GM12878 (cell line): ENCODE results near the gene TESK2. TPM values are rescaled to one million over a fixed set of nuclear protein-coding genes. Genes with fewer than 3 reads are reported as not detected.

ENCODE experiments used
- ATAC-seq: fragments of 200-7000 bp; cut with Tn5 transposase; 3 replicates; pipeline ENCODE4 v1.9.1; 2020; ENCODE audit warnings: mild to moderate bottlenecking, moderate library complexity
- BruUV-seq: library from RNA; stranded (reverse); fragments of 400-500 nt; replicated peaks from 2 replicates; lab custom pipeline; 2021; lab: Mats Ljungman, UMichigan
- CTCF ChIA-PET: fragments of 300-600 bp; sonication (Branson Sonifier 250); formaldehyde crosslinking; extraction: SDS; loops from one replicate; lab custom pipeline; 2021; ENCODE audit warnings: inconsistent platforms; lab: Yijun Ruan, JAX
- POLR2A ChIA-PET: fragments of 350-600 bp; formaldehyde crosslinking; extraction: SDS; loops from one replicate; lab custom pipeline; 2021; ENCODE audit warnings: inconsistent platforms; lab: Charles Lee
- RAD21 ChIA-PET: fragments of 300-600 bp; sonication (Branson Sonifier 250); formaldehyde crosslinking; loops from one replicate; lab custom pipeline; 2023; ENCODE audit warnings: antibody characterized with exemption; ENCODE audit not compliant: unreplicated experiment; lab: Charles Lee
- SMC1A ChIA-PET: fragments of 300-600 bp; sonication (Branson Sonifier 250); formaldehyde crosslinking; loops from one replicate; lab custom pipeline; 2023; ENCODE audit not compliant: unreplicated experiment, uncharacterized antibody; lab: Charles Lee
- DNase-seq: peaks from one replicate; pipeline ENCODE4 v3.0.0-alpha.2; 2011; ENCODE audit warnings: low read depth, low spot score
- FAIRE-seq: peaks from 3 replicates; lab custom pipeline; 2011; peaks lifted over from hg19 to GRCh38; lab: Jason Lieb, UNC
- H2AFZ ChIP-seq: 2 replicates; pipeline ENCODE4 v1.6.0; 2011; ENCODE audit warnings: low read depth, low read length, control low read depth; ENCODE audit not compliant: control insufficient read depth
- H3K27ac ChIP-seq: 2 replicates; pipeline ENCODE4 v1.5.1; 2011; ENCODE audit warnings: control low read depth; ENCODE audit not compliant: control insufficient read depth, insufficient read depth
- H3K27me3 ChIP-seq, 2 experiments: replicated peaks in 1 of 2; 2 replicates each; pipeline versions ENCODE4 v1.6.0 to v1.6.1; 2011; ENCODE audit warnings: low read length in 1 of 2; ENCODE audit not compliant: control insufficient read depth in 2 of 2, insufficient read depth in 2 of 2
- H3K36me3 ChIP-seq, 2 experiments: 2 replicates each; pipeline ENCODE4 v1.5.1; 2011; ENCODE audit warnings: low read length in 1 of 2; ENCODE audit not compliant: control insufficient read depth in 2 of 2, insufficient read depth in 2 of 2
- H3K4me1 ChIP-seq: 2 replicates; pipeline ENCODE4 v1.6.1; 2011; ENCODE audit warnings: mild to moderate bottlenecking, low read length, moderate library complexity, mixed read lengths; ENCODE audit not compliant: control insufficient read depth, insufficient read depth
- H3K4me2 ChIP-seq: 2 replicates; pipeline ENCODE4 v1.6.0; 2011; ENCODE audit warnings: control low read depth; ENCODE audit not compliant: control insufficient read depth, insufficient read depth
- H3K4me3 ChIP-seq: fragments of 200-600 bp; sonication (generic); 2 replicates; pipeline ENCODE4 v1.5.1; 2016
- H3K79me2 ChIP-seq: 2 replicates; pipeline ENCODE4 v1.6.0; 2011; ENCODE audit warnings: low read length; ENCODE audit not compliant: control insufficient read depth, insufficient read depth
- H3K9ac ChIP-seq: 2 replicates; pipeline ENCODE4 v1.8.0; 2011; ENCODE audit warnings: low read length, control low read depth, mixed read lengths; ENCODE audit not compliant: control insufficient read depth, insufficient read depth
- H3K9me3 ChIP-seq: replicated peaks from 3 replicates; pipeline ENCODE4 v1.5.1; 2011; ENCODE audit warnings: mild to moderate bottlenecking, low read length; ENCODE audit not compliant: control insufficient read depth, insufficient read depth
- H4K20me1 ChIP-seq: 2 replicates; pipeline ENCODE4 v1.6.0; 2011; ENCODE audit not compliant: control insufficient read depth, insufficient read depth
- ATF7 ChIP-seq: fragments of 450-650 bp; IDR thresholded peaks from 2 replicates; pipeline ENCODE4 v1.6.1; 2016; ENCODE audit warnings: low read depth, mild to moderate bottlenecking
- GABPA ChIP-seq: IDR thresholded peaks from 2 replicates; pipeline ENCODE4 v1.6.1; 2014; ENCODE audit warnings: antibody characterized with exemption, low read depth, mild to moderate bottlenecking, inconsistent platforms
- RUNX3 ChIP-seq: IDR thresholded peaks from 2 replicates; pipeline ENCODE4 v1.6.1; 2012; ENCODE audit warnings: low read length, inconsistent platforms
- ZNF217 ChIP-seq: fragments of 450-650 bp; IDR thresholded peaks from 2 replicates; pipeline ENCODE4 v1.6.1; 2017; ENCODE audit warnings: antibody characterized with exemption, mild to moderate bottlenecking
- ZNF274 ChIP-seq: IDR thresholded peaks from one replicate; pipeline ENCODE4 v1.8.0; 2011; ENCODE audit not compliant: insufficient read length, insufficient read depth
- WGBS: methylation state at CpG from one replicate; pipeline ENCODE4 v1.1.6; 2016; ENCODE audit warnings: low lambda C conversion rate; ENCODE audit not compliant: insufficient replicate concordance, insufficient coverage; ENCODE audit errors: missing lambda C conversion rate; 5-methylcytosine and 5-hydroxymethylcytosine counted together
- in situ Hi-C: fragments of 300-500 bp; cut with MboI; formaldehyde crosslinking; loops from 9 replicates; pipeline ENCODE4 v1.14.3; 2018; ENCODE audit warnings: mixed read lengths
- intact Hi-C: fragments of 100-400 bp; cut with micrococcal nuclease; formaldehyde crosslinking; loops from one replicate; pipeline ENCODE4 v1.14.2; 2022; ENCODE audit not compliant: unreplicated experiment
- polyA plus RNA-seq, 11 experiments: library from polyadenylated mRNA; depleted of rRNA in 4 of 11; unstranded in 6 of 11; stranded (reverse) in 5 of 11; fragments of >200 nt; fragmentation: Nextera tagmentation in 4 of 11; fragmentation: Illumina TruSeq in 1 of 11; extraction: Ambion mirVana in 4 of 11; extraction: Trizol in 1 of 11; gene quantifications; 1 replicate in 1 of 11; 2 replicates in 10 of 11; pipeline versions ENCODE4 v1.2.1 to v1.2.3, GENCODE V29; 2011 to 2016; ENCODE audit warnings: inconsistent platforms in 2 of 11, missing spikeins in 2 of 11, low read depth in 1 of 11
- total RNA-seq, 4 experiments: library from RNA; depleted of rRNA in 3 of 4; stranded (reverse); fragments of >200 nt in 3 of 4; fragmentation: Illumina TruSeq in 1 of 4; extraction: Trizol in 1 of 4; gene quantifications; 2 replicates each; pipeline versions ENCODE4 v1.2.1 to v1.2.3, GENCODE V29; 2013 to 2021
- TF ChIP-seq, protein P1 (sequence below): fragments of 450-650 bp; IDR thresholded peaks from 2 replicates; pipeline ENCODE4 v1.6.1; 2016; ENCODE audit warnings: mild to moderate bottlenecking
- TF ChIP-seq, protein P2 (sequence below): fragments of 450-650 bp; formaldehyde crosslinking; IDR thresholded peaks from 2 replicates; pipeline ENCODE4 v1.5.0; 2022; ENCODE audit warnings: mild to moderate bottlenecking, missing genetic modification characterization
- TF ChIP-seq, protein P3 (sequence below): IDR thresholded peaks from 2 replicates; pipeline ENCODE4 v1.6.1; 2012; ENCODE audit warnings: low read depth, low read length, improper control_type of control experiment
- TF ChIP-seq, protein P4 (sequence below): fragments of 450-650 bp; IDR thresholded peaks from 2 replicates; pipeline ENCODE4 v1.6.1; 2016; ENCODE audit warnings: mild to moderate bottlenecking, moderate library complexity, borderline replicate concordance
- TF ChIP-seq, protein P5 (sequence below): IDR thresholded peaks from 2 replicates; pipeline ENCODE4 v1.6.1; 2012; ENCODE audit warnings: low read depth, low read length, improper control_type of control experiment

TESK2 gene
- total and polyA plus RNA-seq, 10 of the 15 experiments (the other 5 are each of a cell fraction or from before 2014, with no cell fraction given): 2.2 to 10.0 (median 5.7) TPM

DNA sequence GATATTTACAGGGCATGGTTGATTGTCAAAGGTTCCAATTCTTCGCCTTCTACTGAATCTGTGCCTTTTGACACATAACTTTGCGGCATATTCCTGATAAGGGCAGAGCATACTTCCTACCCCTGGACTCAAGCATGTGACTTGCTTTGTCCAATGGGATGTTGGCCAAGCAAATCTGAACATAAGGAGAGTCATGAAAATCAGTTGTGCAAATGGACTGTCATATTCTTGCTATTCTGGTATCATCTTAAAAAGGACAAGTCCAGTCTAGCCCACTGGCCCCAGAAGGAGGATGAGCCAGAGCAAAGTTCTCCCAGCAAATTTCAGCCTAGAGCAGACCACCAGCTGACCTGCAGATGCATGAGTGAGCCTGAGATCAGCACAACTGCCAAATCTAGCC, 109.7 kb downstream of the TESK2 start:
- in situ Hi-C loops (no loop called here), intact Hi-C loops (no loop called here)
- CTCF ChIA-PET: interaction anchor here (0.9 kb wide), 1 partner anchor 112 kb away, joined by 3 read pairs; no protein-coding TSS in a partner anchor
- H3K27me3 ChIP-seq: no peaks in the 10 kb centered on the region
- H3K9me3 ChIP-seq: no peaks in the 10 kb centered on the region; the same call in 2 of the 3 replicates
- FAIRE-seq (no peak), DNase-seq (no peak), ATAC-seq (no peak)
- H3K36me3 ChIP-seq: no peaks in the 10 kb centered on the region
- no peak overlapping the region for H3K9ac ChIP-seq
- TF ChIP-seq GABPA: no peak
- TF ChIP-seq, protein P1, sequence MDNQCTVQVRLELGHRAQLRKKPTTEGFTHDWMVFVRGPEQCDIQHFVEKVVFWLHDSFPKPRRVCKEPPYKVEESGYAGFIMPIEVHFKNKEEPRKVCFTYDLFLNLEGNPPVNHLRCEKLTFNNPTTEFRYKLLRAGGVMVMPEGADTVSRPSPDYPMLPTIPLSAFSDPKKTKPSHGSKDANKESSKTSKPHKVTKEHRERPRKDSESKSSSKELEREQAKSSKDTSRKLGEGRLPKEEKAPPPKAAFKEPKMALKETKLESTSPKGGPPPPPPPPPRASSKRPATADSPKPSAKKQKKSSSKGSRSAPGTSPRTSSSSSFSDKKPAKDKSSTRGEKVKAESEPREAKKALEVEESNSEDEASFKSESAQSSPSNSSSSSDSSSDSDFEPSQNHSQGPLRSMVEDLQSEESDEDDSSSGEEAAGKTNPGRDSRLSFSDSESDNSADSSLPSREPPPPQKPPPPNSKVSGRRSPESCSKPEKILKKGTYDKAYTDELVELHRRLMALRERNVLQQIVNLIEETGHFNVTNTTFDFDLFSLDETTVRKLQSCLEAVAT: no peak
- TF ChIP-seq, protein P2, sequence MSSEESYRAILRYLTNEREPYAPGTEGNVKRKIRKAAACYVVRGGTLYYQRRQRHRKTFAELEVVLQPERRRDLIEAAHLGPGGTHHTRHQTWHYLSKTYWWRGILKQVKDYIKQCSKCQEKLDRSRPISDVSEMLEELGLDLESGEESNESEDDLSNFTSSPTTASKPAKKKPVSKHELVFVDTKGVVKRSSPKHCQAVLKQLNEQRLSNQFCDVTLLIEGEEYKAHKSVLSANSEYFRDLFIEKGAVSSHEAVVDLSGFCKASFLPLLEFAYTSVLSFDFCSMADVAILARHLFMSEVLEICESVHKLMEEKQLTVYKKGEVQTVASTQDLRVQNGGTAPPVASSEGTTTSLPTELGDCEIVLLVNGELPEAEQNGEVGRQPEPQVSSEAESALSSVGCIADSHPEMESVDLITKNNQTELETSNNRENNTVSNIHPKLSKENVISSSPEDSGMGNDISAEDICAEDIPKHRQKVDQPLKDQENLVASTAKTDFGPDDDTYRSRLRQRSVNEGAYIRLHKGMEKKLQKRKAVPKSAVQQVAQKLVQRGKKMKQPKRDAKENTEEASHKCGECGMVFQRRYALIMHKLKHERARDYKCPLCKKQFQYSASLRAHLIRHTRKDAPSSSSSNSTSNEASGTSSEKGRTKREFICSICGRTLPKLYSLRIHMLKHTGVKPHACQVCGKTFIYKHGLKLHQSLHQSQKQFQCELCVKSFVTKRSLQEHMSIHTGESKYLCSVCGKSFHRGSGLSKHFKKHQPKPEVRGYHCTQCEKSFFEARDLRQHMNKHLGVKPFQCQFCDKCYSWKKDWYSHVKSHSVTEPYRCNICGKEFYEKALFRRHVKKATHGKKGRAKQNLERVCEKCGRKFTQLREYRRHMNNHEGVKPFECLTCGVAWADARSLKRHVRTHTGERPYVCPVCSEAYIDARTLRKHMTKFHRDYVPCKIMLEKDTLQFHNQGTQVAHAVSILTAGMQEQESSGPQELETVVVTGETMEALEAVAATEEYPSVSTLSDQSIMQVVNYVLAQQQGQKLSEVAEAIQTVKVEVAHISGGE: no peak
- TF ChIP-seq, protein P3, sequence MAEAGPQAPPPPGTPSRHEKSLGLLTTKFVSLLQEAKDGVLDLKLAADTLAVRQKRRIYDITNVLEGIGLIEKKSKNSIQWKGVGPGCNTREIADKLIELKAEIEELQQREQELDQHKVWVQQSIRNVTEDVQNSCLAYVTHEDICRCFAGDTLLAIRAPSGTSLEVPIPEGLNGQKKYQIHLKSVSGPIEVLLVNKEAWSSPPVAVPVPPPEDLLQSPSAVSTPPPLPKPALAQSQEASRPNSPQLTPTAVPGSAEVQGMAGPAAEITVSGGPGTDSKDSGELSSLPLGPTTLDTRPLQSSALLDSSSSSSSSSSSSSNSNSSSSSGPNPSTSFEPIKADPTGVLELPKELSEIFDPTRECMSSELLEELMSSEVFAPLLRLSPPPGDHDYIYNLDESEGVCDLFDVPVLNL: no peak
- no peak for TF ChIP-seq ATF7
- TF ChIP-seq ZNF217: no peak
- TF ChIP-seq, protein P4, sequence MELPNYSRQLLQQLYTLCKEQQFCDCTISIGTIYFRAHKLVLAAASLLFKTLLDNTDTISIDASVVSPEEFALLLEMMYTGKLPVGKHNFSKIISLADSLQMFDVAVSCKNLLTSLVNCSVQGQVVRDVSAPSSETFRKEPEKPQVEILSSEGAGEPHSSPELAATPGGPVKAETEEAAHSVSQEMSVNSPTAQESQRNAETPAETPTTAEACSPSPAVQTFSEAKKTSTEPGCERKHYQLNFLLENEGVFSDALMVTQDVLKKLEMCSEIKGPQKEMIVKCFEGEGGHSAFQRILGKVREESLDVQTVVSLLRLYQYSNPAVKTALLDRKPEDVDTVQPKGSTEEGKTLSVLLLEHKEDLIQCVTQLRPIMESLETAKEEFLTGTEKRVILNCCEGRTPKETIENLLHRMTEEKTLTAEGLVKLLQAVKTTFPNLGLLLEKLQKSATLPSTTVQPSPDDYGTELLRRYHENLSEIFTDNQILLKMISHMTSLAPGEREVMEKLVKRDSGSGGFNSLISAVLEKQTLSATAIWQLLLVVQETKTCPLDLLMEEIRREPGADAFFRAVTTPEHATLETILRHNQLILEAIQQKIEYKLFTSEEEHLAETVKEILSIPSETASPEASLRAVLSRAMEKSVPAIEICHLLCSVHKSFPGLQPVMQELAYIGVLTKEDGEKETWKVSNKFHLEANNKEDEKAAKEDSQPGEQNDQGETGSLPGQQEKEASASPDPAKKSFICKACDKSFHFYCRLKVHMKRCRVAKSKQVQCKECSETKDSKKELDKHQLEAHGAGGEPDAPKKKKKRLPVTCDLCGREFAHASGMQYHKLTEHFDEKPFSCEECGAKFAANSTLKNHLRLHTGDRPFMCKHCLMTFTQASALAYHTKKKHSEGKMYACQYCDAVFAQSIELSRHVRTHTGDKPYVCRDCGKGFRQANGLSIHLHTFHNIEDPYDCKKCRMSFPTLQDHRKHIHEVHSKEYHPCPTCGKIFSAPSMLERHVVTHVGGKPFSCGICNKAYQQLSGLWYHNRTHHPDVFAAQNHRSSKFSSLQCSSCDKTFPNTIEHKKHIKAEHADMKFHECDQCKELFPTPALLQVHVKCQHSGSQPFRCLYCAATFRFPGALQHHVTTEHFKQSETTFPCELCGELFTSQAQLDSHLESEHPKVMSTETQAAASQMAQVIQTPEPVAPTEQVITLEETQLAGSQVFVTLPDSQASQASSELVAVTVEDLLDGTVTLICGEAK: no peak
- no peak for TF ChIP-seq RUNX3
- no peak for TF ChIP-seq ZNF274
- TF ChIP-seq, protein P5, sequence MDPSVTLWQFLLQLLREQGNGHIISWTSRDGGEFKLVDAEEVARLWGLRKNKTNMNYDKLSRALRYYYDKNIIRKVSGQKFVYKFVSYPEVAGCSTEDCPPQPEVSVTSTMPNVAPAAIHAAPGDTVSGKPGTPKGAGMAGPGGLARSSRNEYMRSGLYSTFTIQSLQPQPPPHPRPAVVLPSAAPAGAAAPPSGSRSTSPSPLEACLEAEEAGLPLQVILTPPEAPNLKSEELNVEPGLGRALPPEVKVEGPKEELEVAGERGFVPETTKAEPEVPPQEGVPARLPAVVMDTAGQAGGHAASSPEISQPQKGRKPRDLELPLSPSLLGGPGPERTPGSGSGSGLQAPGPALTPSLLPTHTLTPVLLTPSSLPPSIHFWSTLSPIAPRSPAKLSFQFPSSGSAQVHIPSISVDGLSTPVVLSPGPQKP: no peak
- H3K27ac ChIP-seq: no peak overlapping the region
- RAD21 ChIA-PET: no interaction called here
- SMC1A ChIA-PET: no interaction called here
- H3K4me2 ChIP-seq: no peak overlapping the region
- no peak overlapping the region for H2AFZ ChIP-seq
- POLR2A ChIA-PET: interaction anchor here (0.7 kb wide), 1 partner anchor 377 kb away, joined by 4 read pairs; no protein-coding TSS in a partner anchor
- no TSS peak for BruUV-seq
- 94% methylated on average over 2 of the region's 2 CpGs for WGBS
- no peaks in the 10 kb centered on the region for H4K20me1 ChIP-seq
- no peaks in the 10 kb centered on the region for H3K79me2 ChIP-seq
- no peak overlapping the region for H3K4me3 ChIP-seq
- peaks cover 7% of the 10 kb centered on the region for H3K4me1 ChIP-seq
